ENCODE measurements around the gene KATNAL1. TPM values are rescaled to one million over a fixed set of nuclear protein-coding genes. Genes with fewer than 3 reads are reported as not detected.

Gene KATNAL1
- total RNA-seq, 1 donor from 2014 or later: 74.6 TPM

GRCh38 chr13:30255696-30256095 lies 51.7 kb downstream of the KATNAL1 start:
- DNase-seq: no peak
- H3K4me1 Mint-ChIP-seq (ENCODE audit: low read depth, unreplicated experiment): peaks cover 10% of the 10 kb centered on the region
- H3K9me3 Mint-ChIP-seq (ENCODE audit: unreplicated experiment): peaks cover 2% of the 10 kb centered on the region
- H3K4me3 Mint-ChIP-seq (ENCODE audit: unreplicated experiment): no peak overlapping the region
- peaks cover 3% of the 10 kb centered on the region for H3K27me3 Mint-ChIP-seq (ENCODE audit: unreplicated experiment)
- no peak overlapping the region for H3K27ac Mint-ChIP-seq (ENCODE audit: unreplicated experiment)
- H3K36me3 Mint-ChIP-seq (ENCODE audit: unreplicated experiment): peaks cover 9% of the 10 kb centered on the region
- TF ChIP-seq, protein P1, sequence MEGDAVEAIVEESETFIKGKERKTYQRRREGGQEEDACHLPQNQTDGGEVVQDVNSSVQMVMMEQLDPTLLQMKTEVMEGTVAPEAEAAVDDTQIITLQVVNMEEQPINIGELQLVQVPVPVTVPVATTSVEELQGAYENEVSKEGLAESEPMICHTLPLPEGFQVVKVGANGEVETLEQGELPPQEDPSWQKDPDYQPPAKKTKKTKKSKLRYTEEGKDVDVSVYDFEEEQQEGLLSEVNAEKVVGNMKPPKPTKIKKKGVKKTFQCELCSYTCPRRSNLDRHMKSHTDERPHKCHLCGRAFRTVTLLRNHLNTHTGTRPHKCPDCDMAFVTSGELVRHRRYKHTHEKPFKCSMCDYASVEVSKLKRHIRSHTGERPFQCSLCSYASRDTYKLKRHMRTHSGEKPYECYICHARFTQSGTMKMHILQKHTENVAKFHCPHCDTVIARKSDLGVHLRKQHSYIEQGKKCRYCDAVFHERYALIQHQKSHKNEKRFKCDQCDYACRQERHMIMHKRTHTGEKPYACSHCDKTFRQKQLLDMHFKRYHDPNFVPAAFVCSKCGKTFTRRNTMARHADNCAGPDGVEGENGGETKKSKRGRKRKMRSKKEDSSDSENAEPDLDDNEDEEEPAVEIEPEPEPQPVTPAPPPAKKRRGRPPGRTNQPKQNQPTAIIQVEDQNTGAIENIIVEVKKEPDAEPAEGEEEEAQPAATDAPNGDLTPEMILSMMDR (IDR thresholded peaks at IDR 0.05; ENCODE audit: partially characterized antibody, unreplicated experiment): no peak

DNA sequence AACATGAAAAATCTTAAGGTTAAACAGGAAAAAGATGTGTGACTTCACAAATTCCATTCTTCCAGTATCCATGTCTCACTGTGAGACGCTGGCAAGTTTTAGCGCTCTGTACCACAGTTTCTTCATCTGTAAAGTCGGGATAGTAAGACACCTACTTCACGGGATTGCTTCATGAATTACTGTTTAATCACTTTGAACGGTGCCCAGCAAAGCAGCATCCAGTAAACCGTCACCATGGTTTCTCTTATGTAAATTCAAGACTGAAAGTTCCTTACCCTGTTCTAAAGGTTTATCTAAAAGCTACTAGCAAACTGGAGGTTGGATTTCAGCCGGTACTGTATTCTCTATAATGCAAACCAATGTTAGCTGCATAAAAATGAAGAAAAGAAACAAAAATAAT lies 53.5 kb downstream of the KATNAL1 start:
- no peak overlapping the region for H3K4me3 Mint-ChIP-seq (ENCODE audit: unreplicated experiment)

GRCh38 chr13:30247406-30247805 lies 59.9 kb downstream of the KATNAL1 start:
- Mint-ChIP-seq H3K27ac (ENCODE audit: unreplicated experiment) (no peak overlapping the region), H3K9me3 (ENCODE audit: unreplicated experiment) (peaks cover 6% of the 10 kb centered on the region), H3K27me3 (ENCODE audit: unreplicated experiment) (no peaks in the 10 kb centered on the region), H3K36me3 (ENCODE audit: unreplicated experiment) (peaks cover 9% of the 10 kb centered on the region), H3K4me3 (ENCODE audit: unreplicated experiment) (no peak overlapping the region), H3K4me1 (ENCODE audit: low read depth, unreplicated experiment) (no peaks in the 10 kb centered on the region)
- TF ChIP-seq, protein P1 (IDR thresholded peaks at IDR 0.05; ENCODE audit: partially characterized antibody, unreplicated experiment): no peak
- no peak for DNase-seq

More for the DNA sequence above, 53.5 kb downstream of the KATNAL1 start:
- peaks cover 9% of the 10 kb centered on the region for H3K36me3 Mint-ChIP-seq (ENCODE audit: unreplicated experiment)
- TF ChIP-seq, protein P1 (IDR thresholded peaks at IDR 0.05; ENCODE audit: partially characterized antibody, unreplicated experiment): no peak
- peaks cover 10% of the 10 kb centered on the region for H3K4me1 Mint-ChIP-seq (ENCODE audit: low read depth, unreplicated experiment)
- no peak for DNase-seq
- peaks cover 3% of the 10 kb centered on the region for H3K27me3 Mint-ChIP-seq (ENCODE audit: unreplicated experiment)
- H3K27ac Mint-ChIP-seq (ENCODE audit: unreplicated experiment): no peak overlapping the region
- H3K9me3 Mint-ChIP-seq (ENCODE audit: unreplicated experiment): peaks cover 1% of the 10 kb centered on the region

DNA sequence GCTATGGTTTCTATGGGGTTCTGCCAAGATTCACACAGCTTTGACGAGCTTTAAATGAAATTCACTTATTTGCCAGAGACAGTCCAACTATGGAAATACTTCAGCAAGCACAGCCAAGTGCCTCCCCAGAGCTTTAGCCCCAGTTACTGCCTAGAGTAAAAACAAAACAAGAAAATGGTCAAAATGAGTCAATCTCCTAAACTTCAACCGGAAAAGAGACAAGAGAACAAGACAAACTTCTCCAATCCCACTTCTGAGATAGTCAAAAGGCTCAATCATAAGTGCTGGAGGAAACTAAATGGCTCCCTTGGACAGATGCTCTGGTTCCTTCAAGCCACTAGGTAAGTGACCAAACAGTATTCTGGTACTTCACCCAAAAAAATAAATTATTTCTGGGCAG lies 65.8 kb downstream of the KATNAL1 start:
- H3K27ac Mint-ChIP-seq (ENCODE audit: unreplicated experiment): no peak overlapping the region
- DNase-seq: no peak
- peaks cover 4% of the 10 kb centered on the region for H3K9me3 Mint-ChIP-seq (ENCODE audit: unreplicated experiment)
- H3K4me1 Mint-ChIP-seq (ENCODE audit: low read depth, unreplicated experiment): no peaks in the 10 kb centered on the region
- no peaks in the 10 kb centered on the region for H3K27me3 Mint-ChIP-seq (ENCODE audit: unreplicated experiment)
- TF ChIP-seq, protein P1 (IDR thresholded peaks at IDR 0.05; ENCODE audit: partially characterized antibody, unreplicated experiment): no peak
- no peak overlapping the region for H3K4me3 Mint-ChIP-seq (ENCODE audit: unreplicated experiment)
- no peaks in the 10 kb centered on the region for H3K36me3 Mint-ChIP-seq (ENCODE audit: unreplicated experiment)

DNA sequence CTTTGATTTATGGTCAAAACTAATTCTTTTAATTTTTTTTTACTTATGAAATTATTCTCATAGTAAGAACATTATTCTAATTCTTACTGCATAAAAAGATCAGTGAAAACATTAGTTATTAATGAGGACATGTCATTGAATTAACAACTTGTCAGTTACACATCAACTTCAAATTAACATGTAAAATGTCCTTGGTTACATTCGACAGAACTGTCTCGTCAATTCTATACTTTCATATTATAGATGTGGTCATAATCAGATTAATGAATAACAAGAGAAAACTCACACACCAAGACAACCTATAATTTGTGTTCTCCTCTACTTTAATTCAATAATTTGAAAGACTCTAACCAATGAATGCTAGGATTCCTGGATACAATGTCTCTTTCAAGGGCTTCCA lies 66.7 kb downstream of the KATNAL1 start:
- no peaks in the 10 kb centered on the region for H3K4me1 Mint-ChIP-seq (ENCODE audit: low read depth, unreplicated experiment)

More for the DNA sequence above, 66.7 kb downstream of the KATNAL1 start:
- Mint-ChIP-seq H3K4me3 (ENCODE audit: unreplicated experiment) (no peak overlapping the region), H3K27ac (ENCODE audit: unreplicated experiment) (no peak overlapping the region), H3K36me3 (ENCODE audit: unreplicated experiment) (no peaks in the 10 kb centered on the region), H3K27me3 (ENCODE audit: unreplicated experiment) (no peaks in the 10 kb centered on the region), H3K9me3 (ENCODE audit: unreplicated experiment) (peaks cover 4% of the 10 kb centered on the region)
- TF ChIP-seq, protein P1 (IDR thresholded peaks at IDR 0.05; ENCODE audit: partially characterized antibody, unreplicated experiment): no peak
- DNase-seq: no peak
